GM18498 (cell line): ENCODE measurements around the gene DPP8.
"Not testable (repeated sequence)": the region's sequence is repeated elsewhere in the genome, so short reads cannot be mapped to it uniquely, and the experiment has no call there.

Source experiments
- ATAC-seq: cut with Tn5 transposase; IDR thresholded peaks from one replicate; pipeline ENCODE4 v1.9.1; 2021; ENCODE audit warnings: mild to moderate bottlenecking, moderate library complexity; ENCODE audit not compliant: unreplicated experiment

Gene DPP8

GRCh38 chr15:65406424-65407000, 111.0 kb downstream of the DPP8 start:
- no peak for ATAC-seq

GRCh38 chr15:65405791-65406423, 111.6 kb downstream of the DPP8 start:
- no peak for ATAC-seq

- no peak for ATAC-seq
These were observed 113.2 kb downstream of the DPP8 start for GRCh38 chr15:65404186-65404872.

GRCh38 chr15:65402961-65403360, 114.5 kb downstream of the DPP8 start:
- no peak for ATAC-seq

- no peak for ATAC-seq
These were observed 115.8 kb downstream of the DPP8 start for GRCh38 chr15:65401611-65402240.

- no peak for ATAC-seq
These were observed 116.5 kb downstream of the DPP8 start for GRCh38 chr15:65400760-65401610.

- no peak for ATAC-seq
These were observed 117.5 kb downstream of the DPP8 start for GRCh38 chr15:65399997-65400396.

- ATAC-seq, result no peak
These were observed 118.3 kb downstream of the DPP8 start for GRCh38 chr15:65399001-65399706.

- not testable (repeated sequence) for ATAC-seq
These were observed 119.0 kb downstream of the DPP8 start for GRCh38 chr15:65398486-65398885.

GRCh38 chr15:65396965-65397317, 120.5 kb downstream of the DPP8 start:
- ATAC-seq, result no peak

- no peak for ATAC-seq
These were observed 121.1 kb downstream of the DPP8 start for GRCh38 chr15:65396283-65396964.

- ATAC-seq, result no peak
These were observed 121.8 kb downstream of the DPP8 start for GRCh38 chr15:65395567-65396202.

- ATAC-seq, result no peak
These were observed 122.6 kb downstream of the DPP8 start for GRCh38 chr15:65394936-65395335.

- ATAC-seq, result no peak
These were observed 123.2 kb downstream of the DPP8 start for GRCh38 chr15:65394280-65394789.

- ATAC-seq, result no peak
These were observed 123.9 kb downstream of the DPP8 start for GRCh38 chr15:65393557-65393956.

- ATAC-seq, result no peak
These were observed 124.4 kb downstream of the DPP8 start for GRCh38 chr15:65393091-65393490.
